ENCODE results near the gene PCDHGA4.

GRCh38 chr5:141383345-141383744, 28.5 kb downstream of the PCDHGA4 start:
- TF ChIP-seq, protein P1, sequence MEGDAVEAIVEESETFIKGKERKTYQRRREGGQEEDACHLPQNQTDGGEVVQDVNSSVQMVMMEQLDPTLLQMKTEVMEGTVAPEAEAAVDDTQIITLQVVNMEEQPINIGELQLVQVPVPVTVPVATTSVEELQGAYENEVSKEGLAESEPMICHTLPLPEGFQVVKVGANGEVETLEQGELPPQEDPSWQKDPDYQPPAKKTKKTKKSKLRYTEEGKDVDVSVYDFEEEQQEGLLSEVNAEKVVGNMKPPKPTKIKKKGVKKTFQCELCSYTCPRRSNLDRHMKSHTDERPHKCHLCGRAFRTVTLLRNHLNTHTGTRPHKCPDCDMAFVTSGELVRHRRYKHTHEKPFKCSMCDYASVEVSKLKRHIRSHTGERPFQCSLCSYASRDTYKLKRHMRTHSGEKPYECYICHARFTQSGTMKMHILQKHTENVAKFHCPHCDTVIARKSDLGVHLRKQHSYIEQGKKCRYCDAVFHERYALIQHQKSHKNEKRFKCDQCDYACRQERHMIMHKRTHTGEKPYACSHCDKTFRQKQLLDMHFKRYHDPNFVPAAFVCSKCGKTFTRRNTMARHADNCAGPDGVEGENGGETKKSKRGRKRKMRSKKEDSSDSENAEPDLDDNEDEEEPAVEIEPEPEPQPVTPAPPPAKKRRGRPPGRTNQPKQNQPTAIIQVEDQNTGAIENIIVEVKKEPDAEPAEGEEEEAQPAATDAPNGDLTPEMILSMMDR (IDR thresholded peaks at IDR 0.05), result no peak
- TF ChIP-seq POLR2A (IDR thresholded peaks at IDR 0.05), result no peak
